Measurements from ENCODE around the gene PPIG. TPM values are rescaled to one million over a fixed set of nuclear protein-coding genes. Genes with fewer than 3 reads are reported as not detected.

The PPIG gene
- total RNA-seq, 1 experiment from 2014 or later: 66.2 TPM

GRCh38 chr2:169672406-169672805, 88.3 kb downstream of the PPIG start:
- Histone ChIP-seq H3K14ac (ENCODE audit: insufficient read depth, low read length) (no peak overlapping the region), H4K5ac (ENCODE audit: insufficient read length, low read depth, low read length) (no peak overlapping the region), H3K79me1 (ENCODE audit: insufficient read depth, low read depth, low read length, poor library complexity, severe bottlenecking) (no peaks in the 10 kb centered on the region), H3K18ac (ENCODE audit: insufficient read length, low read depth, low read length) (no peak overlapping the region), H2AK5ac (ENCODE audit: insufficient read length, low read length) (no peak overlapping the region), H3K23me2 (ENCODE audit: insufficient read length, low read depth, low read length, poor library complexity, severe bottlenecking) (no peaks in the 10 kb centered on the region), H3K79me2 (ENCODE audit: insufficient read depth, low read length) (no peaks in the 10 kb centered on the region), H3K4me1 (ENCODE audit: insufficient read depth, low read length) (no peaks in the 10 kb centered on the region), H3K56ac (ENCODE audit: insufficient read length, low read depth, low read length) (no peak overlapping the region), H3K9ac (ENCODE audit: extremely low read depth, insufficient read length, low read length) (no peak overlapping the region), H4K91ac (ENCODE audit: insufficient read length, low read depth, low read length) (no peak overlapping the region), H4K8ac (replicated peaks; ENCODE audit: insufficient read length, low read depth, low read length) (no peak overlapping the region), H3K4ac (ENCODE audit: low read depth, low read length) (no peak overlapping the region), H4K20me1 (ENCODE audit: control insufficient read depth, insufficient read depth, insufficient read length) (no peaks in the 10 kb centered on the region), H3K27ac (ENCODE audit: insufficient read length, low read depth, low read length) (no peak overlapping the region), H3K23ac (ENCODE audit: insufficient read length, low read depth, low read length) (no peak overlapping the region), H2BK5ac (ENCODE audit: insufficient read length, low read length) (no peak overlapping the region), H2AFZ (ENCODE audit: low read length) (no peak overlapping the region), H2BK20ac (ENCODE audit: low read depth, low read length, poor library complexity, severe bottlenecking) (no peak overlapping the region), H2BK12ac (ENCODE audit: insufficient read length, low read depth, low read length) (no peak overlapping the region), H3K27me3 (ENCODE audit: insufficient read depth, low read length) (no peaks in the 10 kb centered on the region), H2BK120ac (ENCODE audit: low read depth, low read length, poor library complexity, severe bottlenecking) (no peak overlapping the region), H2BK15ac (ENCODE audit: low read depth, low read length) (no peak overlapping the region), H3K9me3 (ENCODE audit: control insufficient read depth, low read depth, low read length) (no peaks in the 10 kb centered on the region), H3K4me2 (ENCODE audit: insufficient read depth, insufficient read length, low read length) (no peak overlapping the region), H3T11ph (ENCODE audit: low read length) (no peak overlapping the region)
- Mint-ChIP-seq H3K4me3 (no peak overlapping the region), H3K4me1 (peaks cover 9 to 13% of the 10 kb centered on the region in 2 experiments), H3K9me3 (no peaks in the 10 kb centered on the region), H3K27ac (no peak overlapping the region), H3K27me3 (ENCODE audit: low read depth) (no peaks in the 10 kb centered on the region), H3K36me3 (ENCODE audit: insufficient read depth in 1 of 3, low read depth in 3 of 3) (no peaks in the 10 kb centered on the region)
- TF ChIP-seq, protein P1, sequence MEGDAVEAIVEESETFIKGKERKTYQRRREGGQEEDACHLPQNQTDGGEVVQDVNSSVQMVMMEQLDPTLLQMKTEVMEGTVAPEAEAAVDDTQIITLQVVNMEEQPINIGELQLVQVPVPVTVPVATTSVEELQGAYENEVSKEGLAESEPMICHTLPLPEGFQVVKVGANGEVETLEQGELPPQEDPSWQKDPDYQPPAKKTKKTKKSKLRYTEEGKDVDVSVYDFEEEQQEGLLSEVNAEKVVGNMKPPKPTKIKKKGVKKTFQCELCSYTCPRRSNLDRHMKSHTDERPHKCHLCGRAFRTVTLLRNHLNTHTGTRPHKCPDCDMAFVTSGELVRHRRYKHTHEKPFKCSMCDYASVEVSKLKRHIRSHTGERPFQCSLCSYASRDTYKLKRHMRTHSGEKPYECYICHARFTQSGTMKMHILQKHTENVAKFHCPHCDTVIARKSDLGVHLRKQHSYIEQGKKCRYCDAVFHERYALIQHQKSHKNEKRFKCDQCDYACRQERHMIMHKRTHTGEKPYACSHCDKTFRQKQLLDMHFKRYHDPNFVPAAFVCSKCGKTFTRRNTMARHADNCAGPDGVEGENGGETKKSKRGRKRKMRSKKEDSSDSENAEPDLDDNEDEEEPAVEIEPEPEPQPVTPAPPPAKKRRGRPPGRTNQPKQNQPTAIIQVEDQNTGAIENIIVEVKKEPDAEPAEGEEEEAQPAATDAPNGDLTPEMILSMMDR (conservative IDR thresholded peaks at IDR 0.05): no peak
- DNase-seq: no peak
- no CpG with 5 or more reads among the region's 6 CpGs for WGBS (ENCODE audit: extremely low coverage, insufficient read length, low lambda C conversion rate)
